H1 (cell line): ENCODE data around the gene KCNJ10. TPM values are rescaled to one million over a fixed set of nuclear protein-coding genes. Genes with fewer than 3 reads are reported as not detected.

Experiments
- CHD1 ChIP-seq: IDR thresholded peaks from 2 replicates; pipeline ENCODE4 v1.6.1; 2012; ENCODE audit warnings: low read depth, low read length, improper control_type of control experiment
- RNF2 ChIP-seq: fragments of 200-900, 300-1000 bp; sonication (generic); IDR thresholded peaks from 2 replicates; pipeline ENCODE4 v1.7.1; 2016; ENCODE audit warnings: borderline replicate concordance, low read depth, mild to moderate bottlenecking, antibody characterized with exemption, low read length; ENCODE audit not compliant: poor library complexity, severe bottlenecking; ENCODE audit errors: missing control alignments
- polyA plus RNA-seq, 7 experiments: library from polyadenylated mRNA; depleted of rRNA in 3 of 7; stranded (reverse) in 5 of 7; unstranded in 2 of 7; fragments of >200 nt in 5 of 7; fragments of 200-250 nt in 2 of 7; gene quantifications; 1 replicate in 5 of 7; 2 replicates in 1 of 7; 4 replicates in 1 of 7; pipeline versions ENCODE4 v1.2.1 to v1.2.3, GENCODE V29; 2011 to 2013; ENCODE audit warnings: missing spikeins in 2 of 7, mixed read lengths in 2 of 7
- total RNA-seq: library from RNA; stranded (reverse); fragmentation: NEBNext Ultra II Directional; extraction: Animal tissue kit (Norgen Biotek cat#: 25700); gene quantifications from 2 replicates; pipeline ENCODE4 v1.2.1, GENCODE V29; 2021

The KCNJ10 gene
- total and polyA plus RNA-seq, 2 of the 8 experiments (the other 6 are each of a cell fraction or from before 2014, with no cell fraction given): 1.7 to 2.4 TPM

DNA sequence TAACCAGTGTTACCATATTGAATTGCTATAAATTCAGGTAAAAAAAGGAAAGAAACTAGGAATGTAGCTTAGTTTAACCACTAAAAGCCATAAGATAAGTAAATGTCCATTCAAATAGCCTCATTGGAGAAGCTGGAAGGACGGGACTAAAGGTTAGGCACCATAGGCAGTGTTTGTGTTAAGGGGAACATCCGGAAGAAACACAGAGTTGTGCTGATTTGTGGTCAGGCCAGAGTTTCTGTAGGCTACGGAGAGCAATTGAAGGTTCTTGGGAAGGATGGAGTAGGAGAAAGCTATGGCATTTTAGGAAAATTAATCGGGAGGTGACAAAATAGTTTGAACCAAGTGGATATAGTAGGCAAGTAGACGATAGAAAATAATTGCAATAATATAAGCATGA is 1.3 kb upstream of the KCNJ10 start (continued):
- TF ChIP-seq RNF2 (no peak), CHD1 (no peak)
